HEK293 (cell line): ENCODE data around the gene KBTBD4.
"Not testable (repeated sequence)": the region's sequence is repeated elsewhere in the genome, so short reads cannot be mapped to it uniquely, and the experiment has no call there.

Experiments
- CTCF ChIA-PET: fragments of 350-600 bp; formaldehyde crosslinking; extraction: SDS; loops from one replicate; lab custom pipeline; 2021; ENCODE audit warnings: antibody characterized with exemption; lab: Yijun Ruan, JAX
- POLR2A ChIA-PET: fragments of 300-600 bp; formaldehyde crosslinking; extraction: SDS; loops from one replicate; lab custom pipeline; 2020; ENCODE audit warnings: antibody characterized with exemption, inconsistent platforms; lab: Yijun Ruan, JAX
- H3K27ac ChIP-seq: fragments of 200-500 bp; sonication (Bioruptor generic); 2 replicates; pipeline ENCODE4 v1.5.1; 2014; ENCODE audit warnings: low read depth, low read length, control low read depth, inconsistent platforms; ENCODE audit errors: extremely low read depth
- H3K36me3 ChIP-seq, 2 experiments: fragments of 200-500 bp in 1 of 2; sonication (Bioruptor generic) in 1 of 2; 1 replicate in 1 of 2; 2 replicates in 1 of 2; pipeline ENCODE4 v1.5.1; 2014 to 2017; ENCODE audit warnings: inconsistent platforms in 2 of 2, low read length in 2 of 2; ENCODE audit not compliant: control insufficient read depth in 2 of 2, insufficient read depth in 1 of 2
- H3K4me1 ChIP-seq: fragments of 200-500 bp; sonication (Bioruptor generic); 2 replicates; pipeline ENCODE4 v1.5.1; 2014; ENCODE audit warnings: mild to moderate bottlenecking, low read length, inconsistent platforms; ENCODE audit not compliant: control insufficient read depth, insufficient read depth
- H3K4me3 ChIP-seq: 2 replicates; pipeline ENCODE4 v1.5.1; 2011; ENCODE audit warnings: low read depth, mild to moderate bottlenecking, control low read depth, low read length, moderate library complexity
- H3K9me3 ChIP-seq: fragments of 200-500 bp; sonication (Bioruptor generic); 2 replicates; pipeline ENCODE4 v1.5.1; 2014; ENCODE audit warnings: low read depth, low read length, inconsistent platforms; ENCODE audit not compliant: control insufficient read depth, insufficient read depth
- PRDM10 ChIP-seq: fragments of 450-650 bp; formaldehyde crosslinking; IDR thresholded peaks from 2 replicates; pipeline ENCODE4 v1.5.1; 2016; ENCODE audit warnings: missing biosample characterization, missing genetic modification characterization
- SCRT2 ChIP-seq: fragments of 450-650 bp; formaldehyde crosslinking; IDR thresholded peaks from 2 replicates; pipeline ENCODE4 v1.5.1; 2016; ENCODE audit warnings: missing biosample characterization, missing genetic modification characterization
- TCF7L2 ChIP-seq: IDR thresholded peaks from 2 replicates; pipeline ENCODE4 v1.6.1; 2011; ENCODE audit warnings: low read depth, mild to moderate bottlenecking, inconsistent platforms, low read length, moderate library complexity, borderline replicate concordance
- WT1 ChIP-seq: fragments of 450-650 bp; formaldehyde crosslinking; IDR thresholded peaks from 2 replicates; pipeline ENCODE4 v1.5.1; 2016; ENCODE audit warnings: missing biosample characterization, missing genetic modification characterization
- ZBTB8A ChIP-seq: fragments of 450-650 bp; formaldehyde crosslinking; IDR thresholded peaks from 2 replicates; pipeline ENCODE4 v1.5.1; 2016; ENCODE audit warnings: missing biosample characterization, missing genetic modification characterization
- ZNF121 ChIP-seq: fragments of 450-650 bp; formaldehyde crosslinking; IDR thresholded peaks from 2 replicates; pipeline ENCODE4 v1.5.1; 2016; ENCODE audit warnings: missing biosample characterization, missing genetic modification characterization
- ZNF175 ChIP-seq: fragments of 450-650 bp; formaldehyde crosslinking; IDR thresholded peaks from 2 replicates; pipeline ENCODE4 v1.5.1; 2016; ENCODE audit warnings: missing biosample characterization, missing genetic modification characterization
- ZNF26 ChIP-seq: fragments of 450-650 bp; formaldehyde crosslinking; IDR thresholded peaks from 2 replicates; pipeline ENCODE4 v1.5.1; 2016; ENCODE audit warnings: missing biosample characterization, missing genetic modification characterization
- ZNF274 ChIP-seq, 2 experiments: fragments of 200-500 bp in 1 of 2; fragments of 450-650 bp in 1 of 2; sonication (Bioruptor generic) in 1 of 2; formaldehyde crosslinking in 1 of 2; IDR thresholded peaks; 2 replicates each; pipeline versions ENCODE4 v1.5.1 to v1.6.1; 2014 to 2016; ENCODE audit warnings: borderline replicate concordance in 1 of 2, inconsistent platforms in 1 of 2, low read length in 1 of 2, missing biosample characterization in 1 of 2, missing genetic modification characterization in 1 of 2
- ZNF302 ChIP-seq: fragments of 450-650 bp; formaldehyde crosslinking; IDR thresholded peaks from 2 replicates; pipeline ENCODE4 v1.5.1; 2016; ENCODE audit warnings: missing biosample characterization, missing genetic modification characterization, low read depth
- ZNF362 ChIP-seq: fragments of 450-650 bp; formaldehyde crosslinking; IDR thresholded peaks from 2 replicates; pipeline ENCODE4 v1.5.1; 2016; ENCODE audit warnings: missing biosample characterization, missing genetic modification characterization
- ZNF37A ChIP-seq: fragments of 450-650 bp; IDR thresholded peaks from 2 replicates; pipeline ENCODE4 v1.5.1; 2018; ENCODE audit warnings: missing biosample characterization, missing genetic modification characterization
- ZNF48 ChIP-seq: fragments of 450-650 bp; formaldehyde crosslinking; IDR thresholded peaks from 2 replicates; pipeline ENCODE4 v1.5.1; 2016; ENCODE audit warnings: missing biosample characterization, missing genetic modification characterization
- ZNF510 ChIP-seq: fragments of 450-650 bp; formaldehyde crosslinking; IDR thresholded peaks from 2 replicates; pipeline ENCODE4 v1.5.1; 2018; ENCODE audit warnings: mild to moderate bottlenecking, missing genetic modification characterization, missing biosample characterization; ENCODE audit not compliant: insufficient replicate concordance
- ZNF521 ChIP-seq: fragments of 450-650 bp; formaldehyde crosslinking; IDR thresholded peaks from 2 replicates; pipeline ENCODE4 v1.5.1; 2017; ENCODE audit warnings: missing biosample characterization, mild to moderate bottlenecking, missing genetic modification characterization
- ZNF600 ChIP-seq: fragments of 450-650 bp; formaldehyde crosslinking; IDR thresholded peaks from 2 replicates; pipeline ENCODE4 v1.5.1; 2016; ENCODE audit warnings: missing biosample characterization, missing genetic modification characterization
- ZNF670 ChIP-seq: fragments of 450-650 bp; formaldehyde crosslinking; IDR thresholded peaks from 2 replicates; pipeline ENCODE4 v1.5.1; 2016; ENCODE audit warnings: missing biosample characterization, missing genetic modification characterization, low read depth
- TF ChIP-seq, protein P1 (sequence below): fragments of 450-650 bp; formaldehyde crosslinking; conservative IDR thresholded peaks from 2 replicates; pipeline ENCODE4 v1.5.1; 2016; ENCODE audit warnings: low read depth, missing biosample characterization, missing genetic modification characterization

Gene KBTBD4

DNA sequence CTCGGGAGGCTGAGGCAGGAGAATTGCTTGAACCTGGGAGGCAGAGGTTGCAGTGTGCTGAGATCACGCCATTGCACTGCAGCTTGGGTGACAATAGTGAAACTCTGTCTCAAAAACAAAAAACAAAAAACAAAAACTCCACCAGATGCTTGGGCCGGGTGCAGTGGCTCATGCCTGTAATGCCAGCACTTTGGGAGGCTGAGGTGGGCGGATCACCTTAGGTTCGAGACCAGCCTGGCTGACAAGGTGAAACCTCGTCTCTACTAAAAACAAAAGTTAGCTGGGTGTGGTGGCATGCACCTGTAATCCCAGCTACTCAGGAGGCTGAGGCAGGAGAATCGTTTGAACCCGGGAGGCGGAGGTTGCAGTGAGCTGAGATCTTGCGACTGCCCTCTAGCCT lies 14.4 kb downstream of the KBTBD4 start:
- not testable (repeated sequence) for H3K4me3 ChIP-seq, H3K9me3 ChIP-seq, H3K27ac ChIP-seq, H3K4me1 ChIP-seq
- CTCF ChIA-PET = interaction anchor here (0.6 to 4.1 kb wide), 5 partner anchors 9 to 350 kb away, joined by 3 to 16 read pairs (median 4); partner anchors contain the start of genes CELF1 and DDB2
- POLR2A ChIA-PET = interaction anchor here (1.0 to 5.0 kb wide), 3 partner anchors 12 to 284 kb away, joined by 4 to 31 read pairs (median 14); partner anchors contain the start of genes CELF1, KBTBD4, NDUFS3 and NUP160
- 0 out of 2 replicates have a peak, but pooled peaks have one; percentile 10 for TF ChIP-seq ZNF121
- H3K36me3 ChIP-seq = peaks cover 3 to 11% of the 10 kb centered on the region in 2 experiments; a peak in 2 of 3 replicates

DNA sequence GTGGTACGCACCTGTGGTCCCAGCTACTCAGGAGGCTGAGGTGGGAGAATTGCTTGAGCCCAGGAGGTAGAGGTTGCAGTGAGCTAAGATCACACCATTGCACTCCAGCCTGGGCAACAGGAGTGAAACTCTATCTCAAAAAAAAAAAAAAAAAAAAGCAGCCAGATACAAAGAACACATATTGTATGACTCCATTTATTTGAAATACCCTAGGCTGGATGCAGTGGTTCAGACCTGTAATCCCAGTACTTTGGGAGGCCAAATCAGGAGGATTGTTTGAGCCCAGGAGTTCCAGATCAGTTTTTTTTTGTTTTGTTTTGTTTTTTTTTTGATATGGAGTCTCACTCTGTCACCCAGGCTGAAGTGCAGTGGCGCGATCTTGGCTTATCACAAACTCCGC lies 16.4 kb downstream of the KBTBD4 start:
- not testable (repeated sequence) for H3K9me3 ChIP-seq, H3K4me3 ChIP-seq, H3K4me1 ChIP-seq, H3K36me3 ChIP-seq, H3K27ac ChIP-seq
- ChIA-PET POLR2A (interaction anchor here (0.6 to 3.7 kb wide), 3 partner anchors 10 to 13 kb away, joined by 4 to 14 read pairs (median 4); partner anchors contain the start of gene CELF1), CTCF (interaction anchor here (0.6 kb wide), 1 partner anchor 729 kb away, joined by 3 read pairs; no protein-coding TSS in a partner anchor)
- TF ChIP-seq PRDM10 (tag by site-specific recombination) (peak; percentile 82), ZNF600 (tag by site-specific recombination) (peak; percentile 61), ZNF362 (0 out of 2 replicates have a peak, but pooled peaks have one; percentile 15)

DNA sequence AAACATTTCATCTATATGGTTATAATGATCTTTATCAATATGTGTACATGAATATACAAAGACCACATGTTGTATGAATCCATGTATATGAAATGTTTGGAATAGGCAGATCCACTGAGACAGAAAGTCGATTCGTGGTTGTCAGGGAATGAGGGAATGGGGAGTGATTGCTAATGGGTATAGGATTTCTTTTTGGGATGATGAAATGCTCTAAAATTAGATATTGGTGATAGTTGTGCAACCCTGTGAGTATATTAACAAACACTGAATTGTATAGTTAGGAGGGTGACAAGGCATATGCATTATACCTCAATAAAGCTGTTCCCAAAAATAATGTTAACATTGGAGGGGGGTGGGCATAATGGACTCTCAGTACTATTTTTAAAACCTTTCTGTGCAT lies 18.3 kb downstream of the KBTBD4 start:
- no peaks in the 10 kb centered on the region; a peak in 1 of 3 replicates for H3K36me3 ChIP-seq
- H3K4me3 ChIP-seq = no peak overlapping the region
- no peaks in the 10 kb centered on the region for H3K4me1 ChIP-seq
- TF ChIP-seq WT1 (tag by site-specific recombination) = peak; percentile 48; the same call in 1 of the 2 replicates
- TF ChIP-seq TCF7L2 = no peak
- no peak for TF ChIP-seq ZBTB8A (tag by site-specific recombination)
- no peak for TF ChIP-seq ZNF521
- TF ChIP-seq ZNF48 (tag by site-specific recombination) = no peak
- TF ChIP-seq ZNF37A (tag by site-specific recombination) = no peak
- CTCF ChIA-PET = no interaction called here
- POLR2A ChIA-PET = no interaction called here
- H3K27ac ChIP-seq = no peak overlapping the region
- no peaks in the 10 kb centered on the region for H3K9me3 ChIP-seq

DNA sequence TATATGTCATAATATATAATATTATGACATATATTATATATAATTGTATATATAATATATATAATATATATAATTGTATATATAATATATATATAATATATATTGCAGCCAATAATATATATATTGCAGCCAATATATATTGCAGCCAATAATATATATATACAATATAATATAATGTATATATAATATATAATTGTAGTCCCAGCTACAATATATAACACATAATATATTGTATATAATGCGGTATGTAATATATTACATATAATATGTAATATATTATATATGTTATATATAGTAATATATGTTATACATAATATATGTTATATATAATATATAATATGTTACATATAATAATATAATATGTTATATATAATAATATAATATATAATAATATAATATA lies 20.1 kb downstream of the KBTBD4 start:
- CTCF ChIA-PET = interaction anchor here (0.6 kb wide), 1 partner anchor 54 kb away, joined by 4 read pairs; no protein-coding TSS in a partner anchor
- H3K4me1 ChIP-seq = no peaks in the 10 kb centered on the region
- no peak overlapping the region for H3K4me3 ChIP-seq
- H3K9me3 ChIP-seq = no peaks in the 10 kb centered on the region
- no peak overlapping the region for H3K27ac ChIP-seq
- no peaks in the 10 kb centered on the region; a peak in 1 of 3 replicates for H3K36me3 ChIP-seq
- POLR2A ChIA-PET = no interaction called here
- TF ChIP-seq ZNF670 (tag by site-specific recombination) (no peak), ZNF26 (tag by site-specific recombination) (no peak), ZNF274 (IDR thresholded peaks at IDR 0.05; ENCODE audit: low read length) (no peak), ZNF274 (tag by site-specific recombination; IDR thresholded peaks at IDR 0.05; ENCODE audit: borderline replicate concordance) (no peak), ZNF302 (no peak), SCRT2 (tag by site-specific recombination) (no peak), ZNF175 (no peak), ZNF510 (no peak)
- TF ChIP-seq, protein P1, sequence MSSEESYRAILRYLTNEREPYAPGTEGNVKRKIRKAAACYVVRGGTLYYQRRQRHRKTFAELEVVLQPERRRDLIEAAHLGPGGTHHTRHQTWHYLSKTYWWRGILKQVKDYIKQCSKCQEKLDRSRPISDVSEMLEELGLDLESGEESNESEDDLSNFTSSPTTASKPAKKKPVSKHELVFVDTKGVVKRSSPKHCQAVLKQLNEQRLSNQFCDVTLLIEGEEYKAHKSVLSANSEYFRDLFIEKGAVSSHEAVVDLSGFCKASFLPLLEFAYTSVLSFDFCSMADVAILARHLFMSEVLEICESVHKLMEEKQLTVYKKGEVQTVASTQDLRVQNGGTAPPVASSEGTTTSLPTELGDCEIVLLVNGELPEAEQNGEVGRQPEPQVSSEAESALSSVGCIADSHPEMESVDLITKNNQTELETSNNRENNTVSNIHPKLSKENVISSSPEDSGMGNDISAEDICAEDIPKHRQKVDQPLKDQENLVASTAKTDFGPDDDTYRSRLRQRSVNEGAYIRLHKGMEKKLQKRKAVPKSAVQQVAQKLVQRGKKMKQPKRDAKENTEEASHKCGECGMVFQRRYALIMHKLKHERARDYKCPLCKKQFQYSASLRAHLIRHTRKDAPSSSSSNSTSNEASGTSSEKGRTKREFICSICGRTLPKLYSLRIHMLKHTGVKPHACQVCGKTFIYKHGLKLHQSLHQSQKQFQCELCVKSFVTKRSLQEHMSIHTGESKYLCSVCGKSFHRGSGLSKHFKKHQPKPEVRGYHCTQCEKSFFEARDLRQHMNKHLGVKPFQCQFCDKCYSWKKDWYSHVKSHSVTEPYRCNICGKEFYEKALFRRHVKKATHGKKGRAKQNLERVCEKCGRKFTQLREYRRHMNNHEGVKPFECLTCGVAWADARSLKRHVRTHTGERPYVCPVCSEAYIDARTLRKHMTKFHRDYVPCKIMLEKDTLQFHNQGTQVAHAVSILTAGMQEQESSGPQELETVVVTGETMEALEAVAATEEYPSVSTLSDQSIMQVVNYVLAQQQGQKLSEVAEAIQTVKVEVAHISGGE (tag by site-specific recombination) = no peak
